Measurements from ENCODE around the gene PARN.

The PARN gene

GRCh38 chr16:14667347-14668266 is 37.5 kb upstream of the PARN start:
- TF ChIP-seq EZH2phosphoT487 (IDR thresholded peaks at IDR 0.05; ENCODE audit: borderline replicate concordance, low read length), result no peak
- TF ChIP-seq CTCF (IDR thresholded peaks at IDR 0.05; ENCODE audit: low read depth, low read length, poor library complexity, severe bottlenecking), result no peak
- Histone ChIP-seq H4K20me1 (ENCODE audit: control insufficient read depth, insufficient read depth, low read depth, low read length) (no peaks in the 10 kb centered on the region), H3K9me3 (ENCODE audit: control insufficient read depth, insufficient read depth, low read length) (no peaks in the 10 kb centered on the region), H3K36me3 (ENCODE audit: control insufficient read depth, low read length) (peaks cover 66% of the 10 kb centered on the region), H3K27me3 (ENCODE audit: control insufficient read depth, low read length) (no peaks in the 10 kb centered on the region), H3K9me2 (replicated peaks; ENCODE audit: control insufficient read depth, low read length) (no peaks in the 10 kb centered on the region), H3K4me2 (ENCODE audit: low read length) (no peak overlapping the region), H3K79me2 (ENCODE audit: control insufficient read depth, low read length) (no peaks in the 10 kb centered on the region), H3K4me3 (ENCODE audit: low read length) (no peak overlapping the region), H3F3A (ENCODE audit: control insufficient read depth, insufficient read depth) (peaks cover 29% of the 10 kb centered on the region), H3K4me1 (ENCODE audit: control insufficient read depth, low read length) (peaks cover 23% of the 10 kb centered on the region), H3K27ac (ENCODE audit: low read depth, low read length) (no peak overlapping the region)

- Histone ChIP-seq H3K36me3 (ENCODE audit: control insufficient read depth, low read length) (peaks cover 78% of the 10 kb centered on the region), H3K79me2 (ENCODE audit: control insufficient read depth, low read length) (peaks cover 14% of the 10 kb centered on the region), H3F3A (ENCODE audit: control insufficient read depth, insufficient read depth) (peaks cover 5% of the 10 kb centered on the region; the same call in 1 of the 2 replicates), H3K4me3 (ENCODE audit: low read length) (peak overlapping the region; percentile 56), H3K4me1 (ENCODE audit: control insufficient read depth, low read length) (peaks cover 25% of the 10 kb centered on the region), H3K9me3 (ENCODE audit: control insufficient read depth, insufficient read depth, low read length) (no peaks in the 10 kb centered on the region), H3K9me2 (replicated peaks; ENCODE audit: control insufficient read depth, low read length) (no peaks in the 10 kb centered on the region), H3K27ac (ENCODE audit: low read depth, low read length) (peak overlapping the region; percentile 87), H4K20me1 (ENCODE audit: control insufficient read depth, insufficient read depth, low read depth, low read length) (no peaks in the 10 kb centered on the region), H3K27me3 (ENCODE audit: control insufficient read depth, low read length) (no peaks in the 10 kb centered on the region), H3K4me2 (ENCODE audit: low read length) (peak overlapping the region; percentile 90)
- TF ChIP-seq CTCF (IDR thresholded peaks at IDR 0.05; ENCODE audit: low read depth, low read length, poor library complexity, severe bottlenecking) (no peak), EZH2phosphoT487 (IDR thresholded peaks at IDR 0.05; ENCODE audit: borderline replicate concordance, low read length) (no peak)
Observed at GRCh38 chr16:14658063-14658462, 28.0 kb upstream of the PARN start.

GRCh38 chr16:14652726-14653125 is 22.7 kb upstream of the PARN start:
- no peaks in the 10 kb centered on the region for H3K27me3 ChIP-seq (ENCODE audit: control insufficient read depth, low read length)
- H3K4me2 ChIP-seq (ENCODE audit: low read length), result no peak overlapping the region
- peaks cover 27% of the 10 kb centered on the region for H3K79me2 ChIP-seq (ENCODE audit: control insufficient read depth, low read length)
- TF ChIP-seq CTCF (IDR thresholded peaks at IDR 0.05; ENCODE audit: low read depth, low read length, poor library complexity, severe bottlenecking) (no peak), EZH2phosphoT487 (IDR thresholded peaks at IDR 0.05; ENCODE audit: borderline replicate concordance, low read length) (no peak)
- H3F3A ChIP-seq (ENCODE audit: control insufficient read depth, insufficient read depth), result peaks cover 5% of the 10 kb centered on the region; the same call in 1 of the 2 replicates
- peaks cover 11% of the 10 kb centered on the region for H3K4me1 ChIP-seq (ENCODE audit: control insufficient read depth, low read length)
- no peaks in the 10 kb centered on the region for H3K9me3 ChIP-seq (ENCODE audit: control insufficient read depth, insufficient read depth, low read length)
- no peaks in the 10 kb centered on the region for H4K20me1 ChIP-seq (ENCODE audit: control insufficient read depth, insufficient read depth, low read depth, low read length)
- no peak overlapping the region for H3K27ac ChIP-seq (ENCODE audit: low read depth, low read length)
- H3K36me3 ChIP-seq (ENCODE audit: control insufficient read depth, low read length), result peaks cover 76% of the 10 kb centered on the region
- H3K9me2 ChIP-seq (replicated peaks; ENCODE audit: control insufficient read depth, low read length), result no peaks in the 10 kb centered on the region
- no peak overlapping the region for H3K4me3 ChIP-seq (ENCODE audit: low read length)

All from DOHH2 (cell line).